OCI-LY7 (cell line): ENCODE results near the gene PPAN. TPM values are rescaled to one million over a fixed set of nuclear protein-coding genes. Genes with fewer than 3 reads are reported as not detected.

ENCODE experiments used
- BruUV-seq: library from RNA; stranded (reverse); fragments of 400-500 nt; replicated peaks from 2 replicates; lab custom pipeline; 2021; lab: Mats Ljungman, UMichigan
- CTCF ChIA-PET: fragments of 300-600 bp; sonication (Branson Sonifier 250); formaldehyde crosslinking; loops from one replicate; lab custom pipeline; 2022; ENCODE audit warnings: antibody characterized with exemption; ENCODE audit not compliant: unreplicated experiment; lab: Charles Lee
- POLR2A ChIA-PET: fragments of 300-600 bp; sonication (Branson Sonifier 250); formaldehyde crosslinking; loops from one replicate; lab custom pipeline; 2022; ENCODE audit warnings: antibody characterized with exemption; lab: Charles Lee
- DNase-seq: peaks from one replicate; pipeline ENCODE4 v3.0.0-alpha.2; 2015; ENCODE audit warnings: low spot score
- H2AFZ ChIP-seq: fragments of 200-600 bp; sonication (generic), shearing (Covaris generic); 2 replicates; pipeline ENCODE4 v1.6.1; 2014; ENCODE audit warnings: mild to moderate bottlenecking, antibody characterized with exemption, low read length, moderate library complexity
- H3K27ac ChIP-seq: fragments of 200-600 bp; sonication (generic); 2 replicates; pipeline ENCODE4 v1.5.1; 2014; ENCODE audit warnings: mixed run types, low read depth, mild to moderate bottlenecking, moderate library complexity, low read length, inconsistent platforms; ENCODE audit not compliant: poor library complexity, severe bottlenecking
- H3K36me3 ChIP-seq: fragments of 200-600 bp; sonication (generic); 2 replicates; pipeline ENCODE4 v1.6.1; 2014; ENCODE audit warnings: mild to moderate bottlenecking, antibody characterized with exemption, low read length, moderate library complexity, mixed read lengths; ENCODE audit not compliant: insufficient read depth
- H3K4me1 ChIP-seq: fragments of 200-600 bp; sonication (generic); 2 replicates; pipeline ENCODE4 v1.5.1; 2014; ENCODE audit warnings: mild to moderate bottlenecking, low read length; ENCODE audit not compliant: insufficient read depth, poor library complexity, severe bottlenecking
- H3K4me2 ChIP-seq: fragments of 200-600 bp; sonication (generic); 2 replicates; pipeline ENCODE4 v1.6.1; 2014; ENCODE audit warnings: mild to moderate bottlenecking, low read length
- H3K4me3 ChIP-seq: fragments of 200-600 bp; sonication (generic); 2 replicates; pipeline ENCODE4 v1.5.1; 2014; ENCODE audit warnings: mild to moderate bottlenecking, low read depth, low read length; ENCODE audit not compliant: poor library complexity, severe bottlenecking
- H3K79me2 ChIP-seq: fragments of 200-600 bp; sonication (generic); 2 replicates; pipeline ENCODE4 v1.6.1; 2016; ENCODE audit warnings: low read depth, mild to moderate bottlenecking, low read length, moderate library complexity, mixed read lengths; ENCODE audit not compliant: insufficient read depth
- H3K9me2 ChIP-seq: fragments of 200-600 bp; sonication (generic); 2 replicates; pipeline ENCODE4 v1.6.1; 2016; ENCODE audit warnings: mild to moderate bottlenecking, low read length, mixed read lengths; ENCODE audit not compliant: insufficient read depth
- H3K9me3 ChIP-seq: fragments of 200-600 bp; sonication (generic); 2 replicates; pipeline ENCODE4 v1.6.1; 2014; ENCODE audit warnings: mild to moderate bottlenecking, mixed run types, low read length, mixed read lengths
- H4K20me1 ChIP-seq: fragments of 200-600 bp; sonication (generic); 2 replicates; pipeline ENCODE4 v1.6.1; 2014; ENCODE audit warnings: mild to moderate bottlenecking, antibody characterized with exemption, low read length, moderate library complexity, mixed read lengths; ENCODE audit not compliant: insufficient read depth
- CTCF ChIP-seq: fragments of 200-600 bp; sonication (generic); conservative IDR thresholded peaks from 2 replicates; pipeline ENCODE4 v1.5.1; 2014; ENCODE audit warnings: mild to moderate bottlenecking, antibody characterized with exemption, low read length, moderate library complexity, mixed read lengths
- EZH2phosphoT487 ChIP-seq: fragments of 200-600 bp; sonication (generic); IDR thresholded peaks from 2 replicates; pipeline ENCODE4 v1.6.1; 2018; ENCODE audit warnings: low read depth, borderline replicate concordance, mild to moderate bottlenecking, mixed run types, antibody characterized with exemption, low read length, moderate library complexity, mixed read lengths
- intact Hi-C: fragments of 100-400 bp; cut with micrococcal nuclease; formaldehyde crosslinking; loops from one replicate; pipeline ENCODE4 v1.10.0; 2022; ENCODE audit not compliant: unreplicated experiment
- total RNA-seq, 2 experiments: library from RNA; depleted of rRNA in 1 of 2; stranded (reverse); fragments of >200 nt in 1 of 2; shearing (Covaris generic) in 1 of 2; gene quantifications; 2 replicates each; pipeline ENCODE4 v1.2.3, GENCODE V29; 2014 to 2022

PPAN gene
- total RNA-seq, 2 experiments from 2014 or later, result 77.1 to 116 TPM

GRCh38 chr19:10113592-10113963 is 7.4 kb downstream of the PPAN start:
- no TSS peak for BruUV-seq
- DNase-seq, result no peak
- ChIA-PET CTCF (no interaction called here), POLR2A (interaction anchor here (1.5 kb wide), 1 partner anchor 9 kb away, joined by 4 read pairs; no protein-coding TSS in a partner anchor)
- TF ChIP-seq EZH2phosphoT487 (no peak), CTCF (no peak)
- H3K9me3 ChIP-seq, result no peaks in the 10 kb centered on the region
- H3K4me1 ChIP-seq, result peaks cover 27% of the 10 kb centered on the region
- H3K79me2 ChIP-seq, result peaks cover 18% of the 10 kb centered on the region
- H2AFZ ChIP-seq, result no peak overlapping the region
- H3K4me2 ChIP-seq, result peak overlapping the region; percentile 7; the same call in 1 of the 2 replicates
- H4K20me1 ChIP-seq, result no peaks in the 10 kb centered on the region
- no peaks in the 10 kb centered on the region for H3K9me2 ChIP-seq
- H3K36me3 ChIP-seq, result peaks cover 90% of the 10 kb centered on the region
- intact Hi-C loops, result loop anchor here (1.0 to 5.0 kb wide), 3 partner anchors 14 to 181 kb away; no protein-coding TSS in a partner anchor
- H3K27ac ChIP-seq, result peak overlapping the region; percentile 55
- H3K4me3 ChIP-seq, result no peak overlapping the region

- H4K20me1 ChIP-seq, result no peaks in the 10 kb centered on the region
- no TSS peak for BruUV-seq
- H3K27ac ChIP-seq, result no peak overlapping the region
- ChIA-PET POLR2A (no interaction called here), CTCF (no interaction called here)
- H3K79me2 ChIP-seq, result peaks cover 20% of the 10 kb centered on the region; the same call in 1 of the 2 replicates
- intact Hi-C loops, result loop anchor here (1.0 to 5.0 kb wide), 3 partner anchors 15 to 182 kb away; no protein-coding TSS in a partner anchor
- H3K4me2 ChIP-seq, result no peak overlapping the region
- peaks cover 85% of the 10 kb centered on the region for H3K36me3 ChIP-seq
- H3K9me3 ChIP-seq, result no peaks in the 10 kb centered on the region
- peaks cover 29% of the 10 kb centered on the region for H3K4me1 ChIP-seq
- no peak overlapping the region for H3K4me3 ChIP-seq
- H3K9me2 ChIP-seq, result no peaks in the 10 kb centered on the region
- no peak overlapping the region for H2AFZ ChIP-seq
- TF ChIP-seq CTCF, result no peak
- TF ChIP-seq EZH2phosphoT487, result no peak
- no peak for DNase-seq
Measured at GRCh38 chr19:10113964-10114650, 7.9 kb downstream of the PPAN start.
